ENCODE results near the gene PTPRM. TPM values are rescaled to one million over a fixed set of nuclear protein-coding genes. Genes with fewer than 3 reads are reported as not detected.

PTPRM gene
- total and polyA plus RNA-seq, 2 experiments from 2014 or later: 1.6 to 5.3 TPM

DNA sequence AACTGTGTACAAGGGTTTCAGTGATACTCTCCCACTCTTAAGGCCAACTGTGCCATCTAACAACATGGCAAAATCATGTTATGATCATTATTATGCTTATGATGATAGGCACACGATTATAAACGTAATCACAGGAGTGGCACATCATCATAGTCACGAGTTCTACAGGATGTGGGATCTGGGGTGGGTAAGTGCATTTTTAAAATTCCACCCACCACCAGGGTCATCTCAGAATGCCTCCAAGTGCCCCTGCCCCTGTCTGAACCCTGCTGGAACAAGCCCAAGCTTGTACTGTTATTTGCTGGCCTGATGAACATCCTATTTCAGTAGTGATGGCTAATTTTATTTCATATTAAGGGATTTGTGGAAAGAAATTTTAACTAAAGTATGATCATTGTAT is 117.8 kb downstream of the PTPRM start:
- no peaks in the 10 kb centered on the region for H3K27me3 ChIP-seq (ENCODE audit: insufficient read depth)
- peaks cover 22% of the 10 kb centered on the region for H3K4me1 Mint-ChIP-seq
- H3K4me3 ChIP-seq: no peak overlapping the region
- no peak overlapping the region for H3K27ac ChIP-seq (ENCODE audit: low read depth)
- H3F3A ChIP-seq (replicated peaks; ENCODE audit: low read depth): no peaks in the 10 kb centered on the region
- no peak for ATAC-seq
- TF ChIP-seq, protein P1, sequence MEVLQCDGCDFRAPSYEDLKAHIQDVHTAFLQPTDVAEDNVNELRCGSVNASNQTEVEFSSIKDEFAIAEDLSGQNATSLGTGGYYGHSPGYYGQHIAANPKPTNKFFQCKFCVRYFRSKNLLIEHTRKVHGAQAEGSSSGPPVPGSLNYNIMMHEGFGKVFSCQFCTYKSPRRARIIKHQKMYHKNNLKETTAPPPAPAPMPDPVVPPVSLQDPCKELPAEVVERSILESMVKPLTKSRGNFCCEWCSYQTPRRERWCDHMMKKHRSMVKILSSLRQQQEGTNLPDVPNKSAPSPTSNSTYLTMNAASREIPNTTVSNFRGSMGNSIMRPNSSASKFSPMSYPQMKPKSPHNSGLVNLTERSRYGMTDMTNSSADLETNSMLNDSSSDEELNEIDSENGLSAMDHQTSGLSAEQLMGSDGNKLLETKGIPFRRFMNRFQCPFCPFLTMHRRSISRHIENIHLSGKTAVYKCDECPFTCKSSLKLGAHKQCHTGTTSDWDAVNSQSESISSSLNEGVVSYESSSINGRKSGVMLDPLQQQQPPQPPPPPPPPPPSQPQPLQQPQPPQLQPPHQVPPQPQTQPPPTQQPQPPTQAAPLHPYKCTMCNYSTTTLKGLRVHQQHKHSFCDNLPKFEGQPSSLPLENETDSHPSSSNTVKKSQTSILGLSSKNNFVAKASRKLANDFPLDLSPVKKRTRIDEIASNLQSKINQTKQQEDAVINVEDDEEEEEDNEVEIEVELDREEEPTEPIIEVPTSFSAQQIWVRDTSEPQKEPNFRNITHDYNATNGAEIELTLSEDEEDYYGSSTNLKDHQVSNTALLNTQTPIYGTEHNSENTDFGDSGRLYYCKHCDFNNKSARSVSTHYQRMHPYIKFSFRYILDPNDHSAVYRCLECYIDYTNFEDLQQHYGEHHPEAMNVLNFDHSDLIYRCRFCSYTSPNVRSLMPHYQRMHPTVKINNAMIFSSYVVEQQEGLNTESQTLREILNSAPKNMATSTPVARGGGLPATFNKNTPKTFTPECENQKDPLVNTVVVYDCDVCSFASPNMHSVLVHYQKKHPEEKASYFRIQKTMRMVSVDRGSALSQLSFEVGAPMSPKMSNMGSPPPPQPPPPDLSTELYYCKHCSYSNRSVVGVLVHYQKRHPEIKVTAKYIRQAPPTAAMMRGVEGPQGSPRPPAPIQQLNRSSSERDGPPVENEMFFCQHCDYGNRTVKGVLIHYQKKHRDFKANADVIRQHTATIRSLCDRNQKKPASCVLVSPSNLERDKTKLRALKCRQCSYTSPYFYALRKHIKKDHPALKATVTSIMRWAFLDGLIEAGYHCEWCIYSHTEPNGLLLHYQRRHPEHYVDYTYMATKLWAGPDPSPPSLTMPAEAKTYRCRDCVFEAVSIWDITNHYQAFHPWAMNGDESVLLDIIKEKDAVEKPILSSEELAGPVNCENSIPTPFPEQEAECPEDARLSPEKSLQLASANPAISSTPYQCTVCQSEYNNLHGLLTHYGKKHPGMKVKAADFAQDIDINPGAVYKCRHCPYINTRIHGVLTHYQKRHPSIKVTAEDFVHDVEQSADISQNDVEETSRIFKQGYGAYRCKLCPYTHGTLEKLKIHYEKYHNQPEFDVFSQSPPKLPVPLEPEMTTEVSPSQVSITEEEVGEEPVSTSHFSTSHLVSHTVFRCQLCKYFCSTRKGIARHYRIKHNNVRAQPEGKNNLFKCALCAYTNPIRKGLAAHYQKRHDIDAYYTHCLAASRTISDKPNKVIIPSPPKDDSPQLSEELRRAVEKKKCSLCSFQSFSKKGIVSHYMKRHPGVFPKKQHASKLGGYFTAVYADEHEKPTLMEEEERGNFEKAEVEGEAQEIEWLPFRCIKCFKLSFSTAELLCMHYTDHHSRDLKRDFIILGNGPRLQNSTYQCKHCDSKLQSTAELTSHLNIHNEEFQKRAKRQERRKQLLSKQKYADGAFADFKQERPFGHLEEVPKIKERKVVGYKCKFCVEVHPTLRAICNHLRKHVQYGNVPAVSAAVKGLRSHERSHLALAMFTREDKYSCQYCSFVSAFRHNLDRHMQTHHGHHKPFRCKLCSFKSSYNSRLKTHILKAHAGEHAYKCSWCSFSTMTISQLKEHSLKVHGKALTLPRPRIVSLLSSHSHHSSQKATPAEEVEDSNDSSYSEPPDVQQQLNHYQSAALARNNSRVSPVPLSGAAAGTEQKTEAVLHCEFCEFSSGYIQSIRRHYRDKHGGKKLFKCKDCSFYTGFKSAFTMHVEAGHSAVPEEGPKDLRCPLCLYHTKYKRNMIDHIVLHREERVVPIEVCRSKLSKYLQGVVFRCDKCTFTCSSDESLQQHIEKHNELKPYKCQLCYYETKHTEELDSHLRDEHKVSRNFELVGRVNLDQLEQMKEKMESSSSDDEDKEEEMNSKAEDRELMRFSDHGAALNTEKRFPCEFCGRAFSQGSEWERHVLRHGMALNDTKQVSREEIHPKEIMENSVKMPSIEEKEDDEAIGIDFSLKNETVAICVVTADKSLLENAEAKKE (CRISPR knock-in tag; IDR thresholded peaks at IDR 0.05): no peak
- TF ChIP-seq, protein P2, sequence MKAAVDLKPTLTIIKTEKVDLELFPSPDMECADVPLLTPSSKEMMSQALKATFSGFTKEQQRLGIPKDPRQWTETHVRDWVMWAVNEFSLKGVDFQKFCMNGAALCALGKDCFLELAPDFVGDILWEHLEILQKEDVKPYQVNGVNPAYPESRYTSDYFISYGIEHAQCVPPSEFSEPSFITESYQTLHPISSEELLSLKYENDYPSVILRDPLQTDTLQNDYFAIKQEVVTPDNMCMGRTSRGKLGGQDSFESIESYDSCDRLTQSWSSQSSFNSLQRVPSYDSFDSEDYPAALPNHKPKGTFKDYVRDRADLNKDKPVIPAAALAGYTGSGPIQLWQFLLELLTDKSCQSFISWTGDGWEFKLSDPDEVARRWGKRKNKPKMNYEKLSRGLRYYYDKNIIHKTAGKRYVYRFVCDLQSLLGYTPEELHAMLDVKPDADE (IDR thresholded peaks at IDR 0.05): no peak
- TF ChIP-seq ZNF114 (CRISPR knock-in tag; IDR thresholded peaks at IDR 0.05) (no peak), EZH2phosphoT487 (IDR thresholded peaks at IDR 0.05; ENCODE audit: unreplicated experiment) (no peak), EZH2 (IDR thresholded peaks at IDR 0.05; ENCODE audit: low read depth, unreplicated experiment) (no peak), ZNF331 (CRISPR knock-in tag; IDR thresholded peaks at IDR 0.05; ENCODE audit: low read depth) (no peak), JUNB (IDR thresholded peaks at IDR 0.05; ENCODE audit: unreplicated experiment) (no peak), POLR2AphosphoS5 (IDR thresholded peaks at IDR 0.05; ENCODE audit: low read depth) (no peak), CREB1 (CRISPR knock-in tag; IDR thresholded peaks at IDR 0.05; ENCODE audit: low read depth) (no peak), NANOG (IDR thresholded peaks at IDR 0.05; ENCODE audit: borderline replicate concordance) (no peak), STAT1 (IDR thresholded peaks at IDR 0.05; ENCODE audit: unreplicated experiment) (no peak)
- TF ChIP-seq, protein P3, sequence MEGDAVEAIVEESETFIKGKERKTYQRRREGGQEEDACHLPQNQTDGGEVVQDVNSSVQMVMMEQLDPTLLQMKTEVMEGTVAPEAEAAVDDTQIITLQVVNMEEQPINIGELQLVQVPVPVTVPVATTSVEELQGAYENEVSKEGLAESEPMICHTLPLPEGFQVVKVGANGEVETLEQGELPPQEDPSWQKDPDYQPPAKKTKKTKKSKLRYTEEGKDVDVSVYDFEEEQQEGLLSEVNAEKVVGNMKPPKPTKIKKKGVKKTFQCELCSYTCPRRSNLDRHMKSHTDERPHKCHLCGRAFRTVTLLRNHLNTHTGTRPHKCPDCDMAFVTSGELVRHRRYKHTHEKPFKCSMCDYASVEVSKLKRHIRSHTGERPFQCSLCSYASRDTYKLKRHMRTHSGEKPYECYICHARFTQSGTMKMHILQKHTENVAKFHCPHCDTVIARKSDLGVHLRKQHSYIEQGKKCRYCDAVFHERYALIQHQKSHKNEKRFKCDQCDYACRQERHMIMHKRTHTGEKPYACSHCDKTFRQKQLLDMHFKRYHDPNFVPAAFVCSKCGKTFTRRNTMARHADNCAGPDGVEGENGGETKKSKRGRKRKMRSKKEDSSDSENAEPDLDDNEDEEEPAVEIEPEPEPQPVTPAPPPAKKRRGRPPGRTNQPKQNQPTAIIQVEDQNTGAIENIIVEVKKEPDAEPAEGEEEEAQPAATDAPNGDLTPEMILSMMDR (conservative IDR thresholded peaks at IDR 0.05; ENCODE audit: low read depth in 2 of 2): no peak
- TF ChIP-seq, protein P4, sequence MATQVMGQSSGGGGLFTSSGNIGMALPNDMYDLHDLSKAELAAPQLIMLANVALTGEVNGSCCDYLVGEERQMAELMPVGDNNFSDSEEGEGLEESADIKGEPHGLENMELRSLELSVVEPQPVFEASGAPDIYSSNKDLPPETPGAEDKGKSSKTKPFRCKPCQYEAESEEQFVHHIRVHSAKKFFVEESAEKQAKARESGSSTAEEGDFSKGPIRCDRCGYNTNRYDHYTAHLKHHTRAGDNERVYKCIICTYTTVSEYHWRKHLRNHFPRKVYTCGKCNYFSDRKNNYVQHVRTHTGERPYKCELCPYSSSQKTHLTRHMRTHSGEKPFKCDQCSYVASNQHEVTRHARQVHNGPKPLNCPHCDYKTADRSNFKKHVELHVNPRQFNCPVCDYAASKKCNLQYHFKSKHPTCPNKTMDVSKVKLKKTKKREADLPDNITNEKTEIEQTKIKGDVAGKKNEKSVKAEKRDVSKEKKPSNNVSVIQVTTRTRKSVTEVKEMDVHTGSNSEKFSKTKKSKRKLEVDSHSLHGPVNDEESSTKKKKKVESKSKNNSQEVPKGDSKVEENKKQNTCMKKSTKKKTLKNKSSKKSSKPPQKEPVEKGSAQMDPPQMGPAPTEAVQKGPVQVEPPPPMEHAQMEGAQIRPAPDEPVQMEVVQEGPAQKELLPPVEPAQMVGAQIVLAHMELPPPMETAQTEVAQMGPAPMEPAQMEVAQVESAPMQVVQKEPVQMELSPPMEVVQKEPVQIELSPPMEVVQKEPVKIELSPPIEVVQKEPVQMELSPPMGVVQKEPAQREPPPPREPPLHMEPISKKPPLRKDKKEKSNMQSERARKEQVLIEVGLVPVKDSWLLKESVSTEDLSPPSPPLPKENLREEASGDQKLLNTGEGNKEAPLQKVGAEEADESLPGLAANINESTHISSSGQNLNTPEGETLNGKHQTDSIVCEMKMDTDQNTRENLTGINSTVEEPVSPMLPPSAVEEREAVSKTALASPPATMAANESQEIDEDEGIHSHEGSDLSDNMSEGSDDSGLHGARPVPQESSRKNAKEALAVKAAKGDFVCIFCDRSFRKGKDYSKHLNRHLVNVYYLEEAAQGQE (IDR thresholded peaks at IDR 0.05; ENCODE audit: unreplicated experiment): no peak
- no peak overlapping the region for H3K4me2 ChIP-seq
- H3K27ac Mint-ChIP-seq: no peak overlapping the region
- no peak for DNase-seq (ENCODE audit: low spot score)
- H3K4me3 Mint-ChIP-seq: no peak overlapping the region
- H3K36me3 ChIP-seq (ENCODE audit: insufficient read depth): no peaks in the 10 kb centered on the region
- H3K27me3 Mint-ChIP-seq (ENCODE audit: insufficient read depth, low read depth, poor library complexity): peaks cover 2% of the 10 kb centered on the region
- H3K79me2 ChIP-seq (replicated peaks; ENCODE audit: insufficient read depth): no peaks in the 10 kb centered on the region
- H3K9me2 ChIP-seq (ENCODE audit: insufficient read depth): peaks cover 4% of the 10 kb centered on the region; the same call in 1 of the 2 replicates
- H2AFZ ChIP-seq: no peak overlapping the region
- H3K9me3 Mint-ChIP-seq: no peaks in the 10 kb centered on the region
- no peaks in the 10 kb centered on the region for H3K36me3 Mint-ChIP-seq (ENCODE audit: low read depth)
- peaks cover 6% of the 10 kb centered on the region; the same call in 1 of the 2 replicates for H3K4me1 ChIP-seq (ENCODE audit: insufficient read depth)
- H4K20me1 ChIP-seq (replicated peaks; ENCODE audit: insufficient read depth): no peaks in the 10 kb centered on the region
